ENCODE data around the gene NEK9.
A peak's percentile ranks its signal among the peaks of the same experiment; 100 is the strongest.
"Not testable (repeated sequence)": the region's sequence is repeated elsewhere in the genome, so short reads cannot be mapped to it uniquely, and the experiment has no call there.

The NEK9 gene

DNA sequence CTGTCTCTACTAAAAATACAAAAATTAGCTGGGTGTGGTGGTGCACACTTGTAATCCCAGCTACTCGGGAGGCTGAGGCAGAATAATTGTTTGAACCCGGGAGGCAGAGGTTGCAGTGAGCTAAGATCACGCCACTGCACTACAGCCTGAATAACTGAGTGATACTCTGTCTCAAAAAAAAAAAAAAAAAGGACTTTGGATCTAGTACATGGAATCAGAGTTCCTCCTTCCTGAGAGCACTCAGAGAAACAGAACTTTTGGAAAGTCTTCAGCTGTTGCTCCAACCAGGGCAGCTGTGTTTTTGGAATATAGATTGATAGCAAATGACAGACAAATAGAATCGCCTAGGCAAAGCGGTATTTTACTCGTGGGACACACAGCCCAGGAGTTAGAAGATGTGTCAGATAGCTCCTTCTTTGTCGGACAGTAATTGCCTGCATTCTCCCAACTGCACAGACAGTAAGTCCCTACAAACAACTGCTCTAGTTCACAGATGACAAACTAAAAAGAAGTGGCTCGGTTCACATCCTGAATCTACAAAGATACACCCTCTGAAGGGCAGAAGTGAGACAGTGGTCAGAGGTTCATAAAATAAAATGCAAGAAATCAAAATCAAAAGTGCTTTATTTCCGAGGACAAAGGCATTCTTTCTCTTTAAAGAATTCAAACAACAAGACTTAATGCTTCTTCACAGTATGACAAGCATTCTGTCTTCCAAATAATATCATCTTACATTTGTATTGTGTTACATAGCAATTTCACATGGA lies 17.1 kb upstream of the NEK9 start:
- DNase-seq: no peak

DNA sequence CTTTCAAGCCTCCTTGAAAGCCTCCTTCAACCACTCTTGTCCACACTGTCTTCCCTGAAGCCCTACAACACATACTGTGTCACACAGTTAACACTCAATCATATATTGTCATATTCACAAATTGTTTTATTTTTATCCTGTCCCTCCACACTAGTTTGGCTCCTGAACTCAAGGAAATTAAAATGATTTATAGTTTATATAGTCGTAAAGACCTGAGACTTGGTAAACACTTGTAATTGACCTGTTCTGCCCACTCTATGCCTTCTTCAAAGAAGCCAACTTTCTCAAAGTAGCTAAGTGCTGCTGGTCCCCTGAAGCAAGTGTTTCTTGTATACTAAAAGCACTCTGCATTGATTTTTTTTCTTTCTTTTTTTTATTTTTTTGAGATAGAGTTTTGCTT lies 15.6 kb upstream of the NEK9 start:
- no peak for DNase-seq

- DNase-seq: peak; percentile 34
These were observed 15.1 kb upstream of the NEK9 start for GRCh38 chr14:75141967-75142366.

DNA sequence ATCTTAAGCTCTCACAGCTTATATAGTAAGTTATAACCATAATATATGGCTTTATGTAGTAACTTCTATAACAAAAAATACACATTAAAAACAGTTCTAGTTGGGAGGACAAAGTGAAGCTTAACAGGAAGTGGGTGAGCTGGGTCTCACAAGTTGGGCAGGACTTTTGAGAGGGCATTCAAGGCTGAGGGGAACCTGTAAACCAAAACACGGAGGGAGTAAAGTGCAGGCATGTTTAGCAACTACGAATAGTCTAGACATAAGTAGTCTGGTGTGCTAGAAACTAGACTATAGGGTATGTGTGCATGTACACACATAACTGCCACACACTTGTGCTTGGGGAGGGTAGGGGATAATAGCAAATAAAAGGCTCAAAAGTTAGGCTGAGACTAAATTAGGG lies 14.2 kb upstream of the NEK9 start:
- peak; percentile 26 for DNase-seq

DNA sequence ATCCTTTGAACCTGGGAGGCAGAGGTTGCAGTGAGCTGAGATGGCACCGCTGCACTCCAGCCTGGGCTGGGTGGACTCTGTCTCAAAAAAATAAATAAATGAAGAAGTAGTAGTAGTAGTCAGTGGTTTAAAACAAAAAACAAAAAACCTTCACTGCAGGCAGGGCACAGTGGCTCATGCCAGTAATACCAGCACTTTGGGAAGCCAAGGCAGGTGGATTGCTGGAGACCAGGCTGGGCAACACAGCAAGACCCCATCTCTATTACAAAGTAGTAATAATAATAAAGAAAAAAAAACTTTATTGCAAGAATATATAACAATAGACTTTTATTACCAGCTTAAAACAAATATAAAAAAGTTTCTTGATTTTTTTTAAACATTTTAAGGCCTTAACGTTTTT lies 13.8 kb upstream of the NEK9 start:
- DNase-seq: no peak

GRCh38 chr14:75139185-75139584 lies 12.3 kb upstream of the NEK9 start:
- no peak for DNase-seq

DNA sequence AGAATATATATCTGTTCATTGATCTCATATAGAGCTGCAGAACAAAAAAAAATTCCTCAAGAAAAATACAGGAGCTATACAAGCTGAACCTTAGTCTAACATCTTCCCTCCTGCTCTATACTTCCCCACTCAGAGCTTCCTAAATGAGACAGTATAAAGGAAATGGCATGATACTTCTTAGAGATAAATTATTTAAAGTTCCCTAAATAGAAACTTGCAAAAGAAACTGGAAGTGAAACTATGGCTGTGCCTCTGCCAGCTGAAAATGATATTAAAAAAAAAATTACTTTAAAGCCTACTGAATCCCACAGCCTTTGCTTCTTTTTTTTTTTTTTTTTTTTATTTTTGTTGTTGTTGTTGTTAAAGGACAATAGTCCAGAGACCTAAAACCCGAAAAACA lies 11.6 kb upstream of the NEK9 start:
- DNase-seq: no peak

- no peak for DNase-seq
These were observed 7.8 kb upstream of the NEK9 start for GRCh38 chr14:75134644-75135043.

- no peak for DNase-seq
These were observed 6.7 kb upstream of the NEK9 start for GRCh38 chr14:75133597-75133996.

DNA sequence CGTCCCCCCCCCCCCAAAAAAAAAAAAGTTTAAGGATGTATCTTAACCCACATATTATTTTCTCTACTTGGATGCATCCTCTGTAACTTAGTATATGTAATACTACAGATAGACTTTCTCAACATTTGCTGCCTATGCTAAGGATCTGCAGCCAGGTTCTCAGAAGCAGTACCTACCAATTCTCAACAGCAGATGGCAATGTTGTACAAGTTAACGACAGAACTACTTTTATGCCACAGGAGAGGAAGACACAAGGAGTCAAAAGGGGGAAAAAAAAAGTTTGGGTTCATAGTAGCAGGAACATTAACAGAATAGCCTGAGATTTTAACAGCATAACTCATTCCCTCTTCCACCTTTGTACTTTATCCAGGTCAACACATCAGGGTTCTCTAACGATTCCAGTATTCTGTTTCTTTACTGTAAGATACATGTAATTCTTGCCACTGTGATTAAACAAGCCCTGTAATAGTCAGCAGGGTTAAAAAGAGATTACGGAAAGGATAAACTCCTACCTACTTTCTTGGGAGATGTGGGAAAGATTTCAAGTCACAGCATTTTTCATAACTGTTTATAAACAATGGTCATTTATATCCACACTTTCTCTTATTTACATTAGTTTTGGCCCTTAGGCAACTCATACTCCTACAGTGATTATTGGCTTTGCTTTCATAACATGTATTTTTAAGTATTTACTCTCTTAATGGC lies 5.7 kb upstream of the NEK9 start:
- DNase-seq: peak; percentile 52

DNA sequence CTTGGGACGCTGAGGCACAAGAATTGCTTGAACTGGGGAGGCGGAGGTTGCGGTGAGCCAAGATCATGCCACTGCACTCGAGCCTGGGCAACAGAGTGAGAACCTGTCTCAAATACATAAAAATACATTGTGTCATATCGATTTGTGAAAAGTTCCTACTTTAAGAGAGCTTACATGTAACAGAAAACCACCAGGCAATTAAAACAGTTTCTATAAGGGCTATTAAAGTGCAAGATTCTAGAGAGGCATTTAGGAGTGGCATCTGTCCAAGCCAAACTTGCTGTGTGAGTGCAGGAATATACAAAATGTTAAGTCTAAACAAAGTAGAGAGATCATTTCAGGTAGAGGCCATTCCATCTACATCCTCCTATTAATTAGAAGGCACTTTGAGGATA lies 1.7 kb upstream of the NEK9 start:
- no peak for DNase-seq

DNA sequence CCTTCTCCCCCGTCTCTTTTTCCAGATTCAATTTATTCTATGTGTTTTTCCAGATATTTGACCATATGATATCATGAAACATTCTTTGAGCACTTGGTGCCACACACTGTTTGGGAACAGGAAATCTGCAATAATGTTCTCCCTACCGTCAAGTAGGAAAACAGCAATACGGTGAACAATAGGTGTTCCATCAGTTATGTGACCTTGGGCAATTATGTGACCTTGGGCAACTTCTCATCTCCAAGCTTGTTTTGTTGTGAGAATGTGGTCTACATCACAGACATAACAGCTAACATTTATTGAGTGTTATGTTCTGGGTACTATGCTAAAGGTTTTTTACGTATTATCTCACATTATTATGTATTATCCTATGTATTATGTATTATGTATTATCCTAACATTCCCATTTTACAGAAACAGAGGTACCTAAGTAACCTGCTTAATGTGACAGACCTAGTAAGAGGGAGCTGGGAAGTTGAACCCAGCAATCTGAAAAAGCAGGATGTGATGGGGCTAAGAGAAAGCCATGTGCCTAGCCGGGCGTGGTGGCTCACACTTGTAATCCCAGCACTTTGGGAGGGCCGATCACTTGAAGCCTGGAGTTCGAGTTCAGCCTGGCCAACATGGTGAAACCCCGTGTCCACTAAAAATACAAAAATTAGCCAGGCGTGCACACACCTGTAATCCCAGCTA lies 1.2 kb upstream of the NEK9 start:
- DNase-seq: no peak

- DNase-seq: not testable (repeated sequence)
These were observed 599 bp upstream of the NEK9 start for GRCh38 chr14:75127474-75127820.

DNA sequence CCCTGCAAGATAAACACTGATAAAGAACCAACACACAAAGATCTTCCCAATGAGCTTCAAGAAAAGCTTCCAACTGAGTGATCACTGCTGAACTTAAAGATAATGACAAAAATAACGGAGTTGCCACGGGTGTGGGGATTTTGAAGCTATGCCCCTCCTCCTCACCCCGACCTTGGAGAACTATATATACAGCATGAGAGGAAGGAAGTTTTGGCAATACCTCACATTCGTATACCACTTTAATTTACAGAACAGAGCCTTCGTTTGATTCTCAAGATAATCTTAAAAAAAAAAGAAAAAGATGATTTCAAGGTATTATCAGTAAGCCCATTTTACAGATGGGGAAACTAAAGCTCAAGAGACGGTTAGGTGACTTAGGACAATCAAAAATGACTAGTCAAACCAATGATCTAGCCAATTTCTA lies 715 bp downstream of the NEK9 start:
- DNase-seq: peak; percentile 35

- no peak for DNase-seq
These were observed 1.2 kb downstream of the NEK9 start for GRCh38 chr14:75125617-75126016.

DNA sequence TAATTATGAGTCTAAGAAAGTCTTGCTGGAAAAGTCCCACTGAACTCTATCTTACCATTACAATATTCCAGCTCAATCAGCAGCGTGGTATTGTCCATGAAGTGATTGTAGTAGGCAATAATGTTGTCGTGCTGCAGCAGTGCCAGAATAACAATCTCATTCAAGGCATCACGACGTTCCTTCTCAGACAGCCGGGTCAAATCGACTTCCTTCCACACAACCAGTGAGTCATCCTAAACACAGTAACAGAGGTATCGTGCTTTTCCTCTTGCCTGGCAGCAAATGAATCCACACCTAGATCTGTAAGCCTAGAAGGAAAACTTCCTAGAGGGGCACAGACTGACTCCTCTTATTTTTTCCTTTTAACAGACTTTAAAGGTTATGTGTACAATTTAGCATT lies 2.9 kb downstream of the NEK9 start:
- peak; percentile 24 for DNase-seq

GRCh38 chr14:75121552-75121951 lies 5.3 kb downstream of the NEK9 start:
- DNase-seq: no peak

DNA sequence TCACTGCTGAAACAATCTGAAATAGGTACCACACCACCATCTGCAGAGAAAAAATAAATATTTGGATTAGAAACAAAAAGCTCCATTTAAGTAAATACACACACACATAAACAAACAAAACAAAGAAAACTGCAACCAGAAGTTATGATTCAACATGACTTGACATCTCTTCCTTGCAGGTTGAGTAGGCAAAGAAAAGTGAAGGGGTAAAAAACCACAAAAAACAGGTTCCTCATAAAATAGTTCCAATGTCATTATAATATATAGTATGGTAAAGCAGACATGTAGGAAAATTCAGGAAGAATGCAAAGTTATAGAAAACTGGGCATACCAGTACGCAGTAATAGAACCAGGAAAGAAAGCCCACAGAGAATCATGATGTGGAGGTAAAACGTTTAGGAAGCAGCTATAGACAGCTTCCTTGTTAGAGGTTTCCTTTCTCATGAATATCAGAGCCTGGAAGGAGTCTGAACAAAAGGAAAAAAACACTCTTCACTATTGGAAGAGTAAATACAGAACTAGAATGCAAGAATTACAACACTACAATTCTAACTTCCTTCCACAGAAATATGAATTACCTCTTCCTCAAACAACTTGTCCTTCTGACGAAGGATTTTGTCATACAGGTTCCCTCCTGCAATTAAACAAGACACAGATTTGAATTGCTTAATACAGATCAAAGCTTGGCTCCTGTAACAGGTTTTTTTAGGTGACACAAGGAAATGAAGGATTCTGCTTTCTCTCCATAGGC lies 6.1 kb downstream of the NEK9 start:
- no peak for DNase-seq

DNA sequence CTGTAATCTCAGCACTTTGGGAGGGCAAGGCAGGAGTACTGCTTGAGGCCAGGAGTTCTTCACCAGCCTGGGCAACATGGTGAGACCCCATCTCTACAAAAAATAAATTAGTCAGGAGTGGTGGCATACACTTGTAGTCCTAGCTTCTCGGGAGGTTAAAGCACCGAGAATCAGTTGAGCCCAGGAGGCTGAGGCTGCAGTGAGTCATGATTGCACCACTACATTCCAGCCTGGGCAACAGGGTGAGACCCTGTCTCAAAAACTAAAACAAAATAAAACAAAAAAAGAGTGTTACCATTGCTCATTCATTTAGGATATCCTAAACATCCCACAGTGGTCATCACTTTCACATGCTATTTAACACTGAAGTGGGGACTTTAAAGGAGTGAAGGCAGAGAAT lies 7.8 kb downstream of the NEK9 start:
- DNase-seq: no peak

- DNase-seq: no peak
These were observed 12.8 kb downstream of the NEK9 start for GRCh38 chr14:75113932-75114539.

- DNase-seq: no peak
These were observed 17.0 kb downstream of the NEK9 start for GRCh38 chr14:75109877-75110276.

DNA sequence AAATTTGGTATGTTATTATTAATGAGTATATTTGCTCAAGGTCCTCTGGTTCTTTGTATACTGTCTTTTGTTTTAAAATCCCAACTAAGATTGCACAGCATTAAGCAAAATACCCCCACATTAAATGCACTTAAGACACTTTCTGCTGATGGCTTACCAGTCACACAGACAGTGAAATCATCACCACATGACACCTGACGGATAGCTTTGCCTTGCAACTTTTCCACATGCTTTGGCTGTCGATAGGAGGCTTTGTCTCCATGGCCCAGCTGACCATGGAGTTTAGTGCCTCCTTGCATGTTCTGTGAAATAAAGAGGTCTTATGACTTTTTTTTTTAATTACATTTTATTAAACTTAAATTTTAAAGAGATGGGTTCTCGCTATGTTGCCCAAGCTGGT lies 19.7 kb downstream of the NEK9 start:
- no peak for DNase-seq

- DNase-seq: no peak
These were observed 25.4 kb downstream of the NEK9 start for GRCh38 chr14:75101491-75101890.
